Measurements from ENCODE around the gene CES4A.
"Not testable (repeated sequence)": the region's sequence is repeated elsewhere in the genome, so short reads cannot be mapped to it uniquely, and the experiment has no call there.

CES4A gene

GRCh38 chr16:67024384-67025209 lies 36.2 kb downstream of the CES4A start:
- no peak for DNase-seq

DNA sequence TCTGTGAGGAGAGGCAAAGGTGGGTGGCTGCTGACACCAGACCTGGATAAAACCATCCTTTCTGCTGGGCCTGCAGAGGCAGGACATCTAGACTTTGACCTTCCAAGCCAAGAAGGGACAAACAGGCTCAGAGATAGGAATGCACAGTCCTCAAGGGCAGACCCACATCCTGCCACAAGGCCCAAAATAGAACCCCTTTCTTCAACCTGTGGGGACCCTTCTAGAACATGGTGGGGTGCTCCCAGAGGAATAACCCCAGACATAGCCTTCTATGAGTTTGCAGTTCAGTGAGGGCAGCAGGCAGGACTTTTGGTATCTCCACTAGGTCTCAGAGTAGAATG lies 36.8 kb downstream of the CES4A start:
- DNase-seq = no peak

- no peak for DNase-seq
Observed at GRCh38 chr16:67026570-67026969, 38.2 kb downstream of the CES4A start.

GRCh38 chr16:67027046-67027445 lies 38.7 kb downstream of the CES4A start:
- DNase-seq = no peak

DNA sequence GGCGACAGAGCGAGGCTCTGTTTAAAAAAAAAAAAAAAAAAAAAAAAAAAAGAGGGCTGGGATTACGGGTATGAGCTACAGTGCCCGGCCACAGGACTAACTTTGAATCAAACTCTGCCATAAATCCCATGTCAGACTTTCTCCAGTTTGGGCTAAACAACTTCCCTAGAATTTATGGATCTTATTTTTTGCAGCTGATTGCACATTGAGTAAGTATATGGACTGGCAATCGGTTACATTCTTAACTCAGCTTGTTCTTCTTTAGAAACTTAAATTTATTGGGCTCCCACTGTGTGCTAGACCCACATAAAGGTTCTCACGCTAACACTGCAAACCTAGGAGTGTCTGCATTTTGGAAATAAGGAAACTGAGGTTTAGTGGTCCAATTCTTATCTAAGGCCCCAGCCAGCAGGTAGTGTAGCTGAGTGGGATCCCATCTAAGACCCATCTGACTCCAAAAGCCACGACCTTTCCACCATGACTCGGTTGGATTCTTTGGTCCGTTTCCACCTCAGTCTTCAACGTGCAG lies 39.8 kb downstream of the CES4A start:
- DNase-seq = no peak

DNA sequence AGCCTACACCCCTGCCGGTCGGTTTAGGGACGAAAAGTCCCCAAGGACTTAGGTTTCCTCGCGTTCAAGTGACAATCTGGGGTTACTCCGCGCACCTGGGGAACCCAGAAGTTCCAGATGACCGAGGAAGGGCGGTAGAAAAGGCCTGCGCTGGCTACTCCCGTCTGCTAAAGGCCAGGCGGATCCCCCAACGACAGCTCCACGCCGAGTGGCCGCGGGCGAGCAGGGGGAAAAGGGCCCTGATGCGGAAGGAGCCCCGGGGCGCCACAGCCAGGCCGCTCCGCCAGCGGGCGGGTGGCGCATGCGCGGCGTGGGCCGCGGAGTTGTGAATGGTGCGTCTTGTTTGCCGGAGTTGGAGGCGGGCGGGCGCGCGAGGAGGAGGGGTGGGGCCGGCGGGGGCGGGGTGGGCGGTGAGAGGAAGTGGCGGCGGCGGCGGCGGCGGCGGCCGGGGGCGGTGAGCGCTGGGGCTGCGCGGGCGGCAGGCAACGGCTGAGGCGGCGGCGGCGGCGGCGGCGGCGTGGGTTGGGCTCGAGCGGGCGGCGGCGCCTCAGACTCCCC lies 40.4 kb downstream of the CES4A start, which contains the start of gene CBFB:
TSS of gene CBFB (plus strand) at position 454 of the 558 bp plus-strand sequence. CDS start 259 bp downstream, outside the sequence.
- peak; percentile 93 for DNase-seq

- peak; percentile 62 for DNase-seq
Observed at GRCh38 chr16:67029254-67030096, 41.1 kb downstream of the CES4A start.

DNA sequence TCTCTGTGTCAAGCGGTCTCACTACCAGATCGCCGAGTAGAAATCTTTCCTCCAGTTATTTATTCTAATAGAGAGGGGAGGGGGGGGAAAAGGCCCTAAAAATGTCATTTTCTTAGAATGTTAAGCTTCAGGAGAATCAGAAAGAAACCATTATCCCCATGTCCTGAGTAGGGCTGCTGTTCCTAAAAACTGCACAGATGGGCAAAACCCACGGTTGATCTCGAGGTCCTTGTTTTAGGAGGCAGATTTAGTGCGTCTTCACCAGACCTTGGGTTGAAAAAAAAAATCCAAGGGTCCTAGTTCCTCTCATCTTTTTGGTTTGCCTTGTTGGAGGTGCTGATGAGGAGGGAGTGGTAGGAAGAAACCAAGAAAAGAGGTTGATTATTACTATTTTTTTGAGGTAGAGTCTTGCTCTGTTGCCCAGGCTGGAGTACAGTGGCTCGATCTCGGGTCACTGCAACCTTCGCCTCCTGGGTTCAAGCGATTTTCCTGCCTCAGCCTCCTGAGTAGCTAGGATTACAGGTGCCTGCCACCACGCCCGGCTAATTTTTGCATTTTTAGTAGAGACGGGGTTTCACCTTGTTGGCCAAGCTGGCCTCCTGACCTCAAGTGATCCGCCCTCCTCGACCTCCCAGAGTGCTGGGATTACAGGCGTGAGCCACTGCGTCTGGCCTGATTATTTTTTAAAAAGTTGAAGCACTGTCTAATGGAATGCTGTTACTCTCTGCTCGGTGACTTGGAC lies 42.0 kb downstream of the CES4A start:
- no peak for DNase-seq

GRCh38 chr16:67034487-67034886 lies 46.1 kb downstream of the CES4A start:
- DNase-seq = no peak

DNA sequence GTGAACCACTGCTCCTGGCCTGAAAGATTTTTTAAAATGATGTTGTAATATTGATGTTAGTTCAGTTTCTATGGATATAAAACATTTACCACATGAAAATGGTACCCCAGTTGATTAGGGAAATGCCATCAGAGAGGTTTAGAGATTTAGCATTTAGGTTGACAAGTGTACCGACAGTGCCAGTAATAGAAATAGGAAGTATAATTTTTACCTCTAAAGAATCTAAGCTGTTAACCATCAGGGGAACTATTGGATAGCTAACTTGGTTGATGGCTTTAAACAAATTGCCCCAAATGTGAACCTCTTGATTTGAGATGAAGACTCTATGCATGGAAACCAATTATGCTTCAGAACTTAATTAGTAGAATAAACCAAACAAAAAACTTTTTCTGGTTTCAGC lies 47.0 kb downstream of the CES4A start:
- DNase-seq = no peak

GRCh38 chr16:67036323-67036741 lies 47.9 kb downstream of the CES4A start:
- DNase-seq = no peak

GRCh38 chr16:67039260-67040020 lies 51.1 kb downstream of the CES4A start:
- DNase-seq = no peak

DNA sequence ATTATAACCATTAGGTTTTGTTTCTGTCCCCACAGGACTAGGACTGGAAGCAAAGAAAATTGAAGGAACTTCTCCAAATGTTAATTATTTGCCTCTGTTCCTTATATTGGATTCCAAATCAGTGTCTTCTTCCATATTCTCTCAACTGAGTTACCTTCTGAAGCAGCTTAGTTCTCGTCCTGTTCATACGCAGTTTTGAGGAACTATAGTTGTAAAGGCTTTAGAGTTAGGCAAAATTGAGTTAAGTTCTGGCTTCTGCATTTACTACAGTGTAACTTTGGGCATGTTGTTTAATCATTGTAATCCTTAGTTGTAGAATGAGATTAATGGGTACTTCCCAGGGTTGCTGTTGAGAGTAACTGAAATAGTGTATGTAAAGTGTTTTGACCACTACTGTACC lies 51.8 kb downstream of the CES4A start:
- DNase-seq = no peak

DNA sequence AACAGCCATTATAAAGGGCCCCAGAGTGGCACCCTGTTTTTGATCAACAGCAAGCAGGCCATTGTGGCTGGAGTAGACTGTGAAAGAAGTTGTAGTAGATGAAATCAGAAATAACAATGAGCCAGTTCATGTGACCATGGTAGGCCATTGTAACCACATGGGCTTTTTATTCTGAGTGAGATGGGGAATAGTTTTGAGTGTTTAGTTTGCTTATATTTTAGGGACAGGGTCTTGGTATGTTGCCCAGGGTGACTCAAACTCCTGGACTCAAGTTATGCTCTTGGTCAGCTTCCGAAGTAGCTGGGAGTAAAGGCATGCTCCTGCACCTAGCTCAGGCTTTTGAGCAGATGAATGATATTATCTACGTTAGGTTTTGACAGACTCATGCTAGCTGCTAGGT lies 52.5 kb downstream of the CES4A start:
- DNase-seq = no peak

GRCh38 chr16:67041520-67041919 lies 53.1 kb downstream of the CES4A start:
- DNase-seq = not testable (repeated sequence)

DNA sequence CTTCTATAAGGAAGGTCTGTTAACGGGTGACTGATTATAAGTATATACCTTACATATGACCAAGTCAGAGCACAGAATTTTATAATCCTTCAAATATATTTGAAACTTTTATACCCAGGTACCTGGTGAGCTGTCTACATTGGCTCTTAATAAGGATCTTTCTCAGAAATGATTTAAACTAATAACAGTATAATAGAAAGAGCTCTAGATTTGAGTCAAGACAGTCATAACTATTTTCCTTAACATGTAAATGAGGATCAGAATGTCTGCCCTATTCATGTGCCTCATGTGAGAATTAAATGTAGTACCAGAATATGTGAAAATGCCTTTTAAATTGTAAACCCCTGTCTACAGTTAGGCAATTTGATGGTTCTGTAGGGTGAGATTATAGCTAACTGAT lies 55.0 kb downstream of the CES4A start:
- DNase-seq = no peak

DNA sequence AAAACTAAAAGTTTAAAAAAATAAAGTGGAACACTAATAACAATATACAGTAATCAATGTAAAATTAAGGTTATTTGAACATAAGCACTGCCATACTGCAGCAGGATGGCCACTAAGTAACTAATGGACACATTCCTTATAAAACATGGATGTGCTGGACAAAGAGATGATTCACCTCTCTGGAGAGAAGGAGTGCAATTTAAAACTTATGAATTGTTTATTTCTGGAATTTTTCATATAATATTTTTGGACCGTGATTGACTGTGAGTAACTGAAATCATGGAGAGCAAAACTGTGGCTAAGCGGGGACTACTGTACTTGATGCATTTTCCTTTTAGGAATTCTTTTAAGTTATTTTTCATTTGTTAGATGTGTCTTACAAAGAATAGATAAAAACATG lies 62.4 kb downstream of the CES4A start:
- DNase-seq = no peak

GRCh38 chr16:67052399-67052798 lies 64.0 kb downstream of the CES4A start:
- DNase-seq = no peak

GRCh38 chr16:67053767-67054334 lies 65.5 kb downstream of the CES4A start:
- DNase-seq = no peak

- DNase-seq = no peak
Observed at GRCh38 chr16:67054901-67055300, 66.5 kb downstream of the CES4A start.

DNA sequence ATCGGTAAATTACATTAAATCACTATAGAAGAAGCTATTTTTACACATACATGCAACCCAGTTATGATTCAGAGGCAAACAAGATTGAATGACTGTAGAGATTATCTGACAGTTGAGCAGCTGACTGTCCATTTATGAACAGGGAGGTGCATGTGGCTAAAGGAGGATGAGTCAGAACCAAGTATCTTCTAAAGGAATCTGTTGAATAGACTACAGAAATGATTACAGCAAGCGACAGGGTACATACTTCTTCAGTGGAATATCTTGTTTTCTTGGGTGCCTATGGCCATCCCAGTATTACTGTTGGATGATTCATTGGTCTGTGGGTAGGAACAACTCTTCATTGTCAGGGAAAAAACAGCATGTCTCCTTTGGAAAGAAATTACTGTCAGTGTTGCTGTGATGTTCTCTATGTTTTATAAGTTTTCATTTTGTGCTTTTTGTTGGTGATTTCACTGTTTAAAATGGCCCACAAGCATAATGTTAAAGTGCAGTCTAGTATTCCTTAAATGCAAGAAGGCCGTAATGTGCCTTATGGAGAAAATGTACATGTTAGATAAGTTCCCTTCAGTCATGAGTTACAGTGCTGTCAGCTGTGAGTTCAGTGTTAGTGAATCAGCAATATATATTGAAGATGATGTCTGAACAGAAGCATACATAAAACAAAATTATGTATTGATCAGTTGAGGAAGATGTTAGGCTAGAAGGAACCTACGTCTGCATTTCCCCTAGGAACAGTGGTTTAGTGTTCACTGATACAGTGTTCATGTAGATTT lies 67.5 kb downstream of the CES4A start:
- no peak for DNase-seq
